DMS79 treated with DMSO at 0.1 percent for 48 hours (cell line): ENCODE measurements around the gene PFKM.
"Not testable (repeated sequence)": the region's sequence is repeated elsewhere in the genome, so short reads cannot be mapped to it uniquely, and the experiment has no call there.

Experiments used
- DNase-seq: peaks from one replicate; lab custom pipeline; 2025; lab: John Stamatoyannopoulos, UW

The PFKM gene

GRCh38 chr12:48111312-48111693 is 7.9 kb upstream of the PFKM start:
- DNase-seq, result not testable (repeated sequence)

GRCh38 chr12:48115957-48116356 is 3.2 kb upstream of the PFKM start:
- no peak for DNase-seq

- DNase-seq, result peak; percentile 46
Observed at GRCh38 chr12:48118284-48118871, 786 bp upstream of the PFKM start.

GRCh38 chr12:48119834-48120195 is 651 bp downstream of the PFKM start:
- peak; percentile 52 for DNase-seq

- no peak for DNase-seq
Observed at GRCh38 chr12:48121522-48121921, 2.4 kb downstream of the PFKM start.

GRCh38 chr12:48122065-48122834 is 3.1 kb downstream of the PFKM start:
- DNase-seq, result no peak

GRCh38 chr12:48123169-48123568 is 4.0 kb downstream of the PFKM start:
- DNase-seq, result no peak

GRCh38 chr12:48125542-48125941 is 6.4 kb downstream of the PFKM start:
- DNase-seq, result not testable (repeated sequence)

- DNase-seq, result no peak
Observed at GRCh38 chr12:48125985-48126384, 6.8 kb downstream of the PFKM start.

GRCh38 chr12:48126953-48127630 is 7.9 kb downstream of the PFKM start:
- DNase-seq, result no peak

GRCh38 chr12:48128800-48129199 is 9.6 kb downstream of the PFKM start:
- DNase-seq, result no peak

GRCh38 chr12:48129376-48129775 is 10.2 kb downstream of the PFKM start:
- no peak for DNase-seq

GRCh38 chr12:48131517-48131916 is 12.4 kb downstream of the PFKM start:
- DNase-seq, result no peak

- DNase-seq, result no peak
Observed at GRCh38 chr12:48132826-48133225, 13.7 kb downstream of the PFKM start.

GRCh38 chr12:48135027-48135426 is 15.9 kb downstream of the PFKM start:
- DNase-seq, result no peak

GRCh38 chr12:48142818-48143674 is 23.9 kb downstream of the PFKM start:
- DNase-seq, result no peak

- DNase-seq, result no peak
Observed at GRCh38 chr12:48143898-48144297, 24.7 kb downstream of the PFKM start.

GRCh38 chr12:48145981-48146380 is 26.8 kb downstream of the PFKM start:
- no peak for DNase-seq

- no peak for DNase-seq
Observed at GRCh38 chr12:48151103-48151771, 32.1 kb downstream of the PFKM start.

- not testable (repeated sequence) for DNase-seq
Observed at GRCh38 chr12:48155786-48156185, 36.6 kb downstream of the PFKM start.

GRCh38 chr12:48156652-48157017 is 37.5 kb downstream of the PFKM start:
- no peak for DNase-seq
